Progenitor cell of endocrine pancreas (in vitro differentiated cells): ENCODE data around the gene AQP2. TPM values are rescaled to one million over a fixed set of nuclear protein-coding genes. Genes with fewer than 3 reads are reported as not detected.

Experiments
- DNase-seq: peaks from one replicate; pipeline ENCODE4 v3.0.0; 2021; ENCODE audit warnings: low spot score; ENCODE audit not compliant: unreplicated experiment
- H3K27ac Mint-ChIP-seq: 2 replicates; pipeline ENCODE4 v1.8.0; 2021; ENCODE audit warnings: mild to moderate bottlenecking, moderate library complexity, mixed read lengths
- H3K27me3 Mint-ChIP-seq: 2 replicates; pipeline ENCODE4 v1.8.0; 2021; ENCODE audit warnings: mixed read lengths
- H3K36me3 Mint-ChIP-seq: 2 replicates; pipeline ENCODE4 v1.8.0; 2022; ENCODE audit warnings: mixed read lengths; ENCODE audit not compliant: insufficient read depth
- H3K4me1 Mint-ChIP-seq: 2 replicates; pipeline ENCODE4 v1.8.0; 2021; ENCODE audit warnings: low read depth, mixed read lengths
- H3K4me3 Mint-ChIP-seq: 2 replicates; pipeline ENCODE4 v1.8.0; 2021; ENCODE audit warnings: low read depth, mild to moderate bottlenecking, moderate library complexity, mixed read lengths
- H3K9me3 Mint-ChIP-seq: 2 replicates; pipeline ENCODE4 v1.8.0; 2021; ENCODE audit warnings: low read depth, mixed read lengths
- CTCF ChIP-seq: fragments of 200-600 bp; sonication (generic); IDR thresholded peaks from one replicate; pipeline ENCODE4 v1.5.0; 2021; ENCODE audit warnings: antibody characterized with exemption, mild to moderate bottlenecking; ENCODE audit not compliant: unreplicated experiment
- total RNA-seq: library from RNA; stranded (reverse); gene quantifications from 2 replicates; pipeline ENCODE4 v1.2.1, GENCODE V29; 2021

AQP2 gene
- total RNA-seq, 1 donor from 2014 or later = 1.0 TPM

GRCh38 chr12:49954863-49955830 lies 4.6 kb downstream of the AQP2 start:
- H3K4me1 Mint-ChIP-seq = peaks cover 9% of the 10 kb centered on the region
- TF ChIP-seq CTCF = no peak
- DNase-seq = no peak
- H3K4me3 Mint-ChIP-seq = no peak overlapping the region
- H3K27ac Mint-ChIP-seq = no peak overlapping the region
- no peaks in the 10 kb centered on the region for H3K36me3 Mint-ChIP-seq
- peaks cover 53% of the 10 kb centered on the region for H3K27me3 Mint-ChIP-seq
- no peaks in the 10 kb centered on the region for H3K9me3 Mint-ChIP-seq

- H3K4me3 Mint-ChIP-seq = no peak overlapping the region
- H3K4me1 Mint-ChIP-seq = peaks cover 10% of the 10 kb centered on the region
- no peak for TF ChIP-seq CTCF
- H3K36me3 Mint-ChIP-seq = no peaks in the 10 kb centered on the region
- H3K27ac Mint-ChIP-seq = no peak overlapping the region
- no peaks in the 10 kb centered on the region for H3K9me3 Mint-ChIP-seq
- no peak for DNase-seq
- H3K27me3 Mint-ChIP-seq = peaks cover 60% of the 10 kb centered on the region
Observed at GRCh38 chr12:49955899-49956662, 5.5 kb downstream of the AQP2 start.

- no peak for TF ChIP-seq CTCF
- peaks cover 60% of the 10 kb centered on the region for H3K27me3 Mint-ChIP-seq
- no peak overlapping the region for H3K4me3 Mint-ChIP-seq
- H3K9me3 Mint-ChIP-seq = no peaks in the 10 kb centered on the region
- DNase-seq = no peak
- H3K36me3 Mint-ChIP-seq = no peaks in the 10 kb centered on the region
- H3K4me1 Mint-ChIP-seq = peaks cover 10% of the 10 kb centered on the region
- H3K27ac Mint-ChIP-seq = no peak overlapping the region
Observed at GRCh38 chr12:49956663-49957569, 6.4 kb downstream of the AQP2 start.

GRCh38 chr12:49957570-49957967 lies 7.0 kb downstream of the AQP2 start:
- H3K9me3 Mint-ChIP-seq = no peaks in the 10 kb centered on the region
- H3K4me3 Mint-ChIP-seq = no peak overlapping the region
- no peak for DNase-seq
- H3K27ac Mint-ChIP-seq = no peak overlapping the region
- no peak for TF ChIP-seq CTCF
- H3K4me1 Mint-ChIP-seq = peaks cover 10% of the 10 kb centered on the region
- no peaks in the 10 kb centered on the region for H3K36me3 Mint-ChIP-seq
- H3K27me3 Mint-ChIP-seq = peaks cover 62% of the 10 kb centered on the region
